ENCODE data around the gene MBOAT1.

Gene MBOAT1

DNA sequence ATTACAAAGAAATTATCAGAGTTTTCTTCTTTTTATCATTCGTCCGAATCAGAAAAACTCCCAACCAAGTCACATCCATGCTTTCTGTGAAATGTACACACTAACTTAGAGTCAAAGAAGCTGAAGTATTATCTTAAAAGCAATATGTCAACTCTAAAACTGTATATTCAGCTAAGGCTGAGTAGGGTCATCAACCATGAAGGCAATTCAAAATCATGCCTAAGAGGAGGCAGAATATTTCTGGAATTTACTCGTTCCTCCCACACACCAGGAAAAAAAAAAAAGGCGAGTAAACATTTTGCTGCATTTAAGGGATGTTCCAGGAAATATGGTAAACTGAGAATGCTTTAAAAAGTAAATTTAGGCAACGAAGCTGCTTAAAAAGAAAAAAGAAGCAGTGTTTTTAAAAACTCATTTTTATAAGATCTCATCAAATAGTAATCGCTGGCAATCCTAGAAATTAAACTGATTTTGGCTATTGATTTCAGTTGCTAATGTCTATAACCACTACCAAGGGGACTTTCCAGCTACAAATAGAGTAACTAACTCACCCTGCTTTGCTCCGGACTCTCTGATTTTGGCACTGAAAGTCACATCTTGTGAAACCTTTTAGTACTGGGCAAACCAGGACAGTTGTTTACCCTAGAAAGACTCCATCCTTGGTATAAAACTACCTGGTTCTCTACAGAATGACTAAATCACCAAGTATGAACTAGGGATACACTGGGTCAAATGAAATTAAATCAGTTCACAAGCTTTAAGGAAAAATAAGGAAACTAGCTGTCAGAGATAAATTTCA, 82.8 kb downstream of the MBOAT1 start:
- no peak for DNase-seq

DNA sequence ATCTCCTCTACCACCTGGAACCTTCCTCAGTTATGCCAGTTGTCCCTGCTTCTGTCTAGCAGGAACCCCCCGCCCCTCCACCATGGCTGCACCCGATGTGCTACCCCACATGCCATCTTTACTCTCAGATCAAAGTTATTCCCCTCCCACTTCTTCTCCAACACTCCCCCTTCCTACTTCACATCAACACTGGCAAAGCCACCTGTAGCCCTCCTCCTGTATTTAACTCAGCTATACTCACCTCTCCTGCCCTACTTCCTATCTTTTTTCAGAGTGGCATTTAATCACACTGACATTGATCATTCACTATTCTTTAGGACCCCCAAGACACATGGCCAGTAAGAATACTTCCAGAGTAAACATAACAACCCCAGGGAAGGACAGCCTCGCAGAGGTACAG, 84.3 kb downstream of the MBOAT1 start:
- DNase-seq, result no peak

DNA sequence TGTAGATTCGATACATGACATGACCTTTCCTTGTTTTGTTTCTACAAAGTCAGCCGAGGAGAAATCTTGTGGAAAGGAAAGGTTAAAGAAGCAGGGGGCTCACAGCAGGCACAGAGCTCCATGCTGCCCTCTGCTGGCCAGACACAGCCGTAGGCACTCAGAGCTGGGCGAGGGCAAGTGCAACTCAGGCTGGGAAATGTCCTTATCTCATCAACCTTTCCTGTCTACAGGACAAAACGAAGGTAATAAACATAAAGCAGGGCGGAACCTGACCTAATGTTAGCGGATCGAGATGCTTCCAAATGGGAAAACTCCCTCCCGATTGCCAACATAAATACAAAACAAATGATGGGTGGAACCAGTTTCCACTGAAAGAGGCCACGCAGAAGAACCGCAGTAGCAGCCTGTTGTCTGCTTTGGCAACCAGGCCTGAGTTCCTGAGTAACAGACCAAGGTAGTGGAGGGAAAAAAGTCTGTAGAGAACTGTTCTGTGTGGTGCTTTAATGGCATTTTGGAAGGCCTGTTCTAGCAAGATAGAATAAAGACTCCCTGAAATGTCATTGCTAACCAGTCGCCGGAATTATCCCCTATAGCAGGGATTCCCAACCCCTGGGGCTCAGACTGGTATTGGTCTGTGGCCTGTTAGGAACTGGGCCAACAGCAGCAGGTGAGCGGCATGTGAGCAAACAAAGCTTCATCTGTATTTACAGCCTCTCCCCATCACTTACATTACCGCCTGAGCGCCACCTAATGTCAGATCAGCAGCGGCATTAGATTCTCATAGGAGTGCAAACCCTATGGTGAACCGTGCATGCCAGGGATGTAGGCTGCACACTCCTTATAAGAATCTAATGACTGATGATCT, 85.2 kb downstream of the MBOAT1 start:
- DNase-seq, result peak; percentile 44

DNA sequence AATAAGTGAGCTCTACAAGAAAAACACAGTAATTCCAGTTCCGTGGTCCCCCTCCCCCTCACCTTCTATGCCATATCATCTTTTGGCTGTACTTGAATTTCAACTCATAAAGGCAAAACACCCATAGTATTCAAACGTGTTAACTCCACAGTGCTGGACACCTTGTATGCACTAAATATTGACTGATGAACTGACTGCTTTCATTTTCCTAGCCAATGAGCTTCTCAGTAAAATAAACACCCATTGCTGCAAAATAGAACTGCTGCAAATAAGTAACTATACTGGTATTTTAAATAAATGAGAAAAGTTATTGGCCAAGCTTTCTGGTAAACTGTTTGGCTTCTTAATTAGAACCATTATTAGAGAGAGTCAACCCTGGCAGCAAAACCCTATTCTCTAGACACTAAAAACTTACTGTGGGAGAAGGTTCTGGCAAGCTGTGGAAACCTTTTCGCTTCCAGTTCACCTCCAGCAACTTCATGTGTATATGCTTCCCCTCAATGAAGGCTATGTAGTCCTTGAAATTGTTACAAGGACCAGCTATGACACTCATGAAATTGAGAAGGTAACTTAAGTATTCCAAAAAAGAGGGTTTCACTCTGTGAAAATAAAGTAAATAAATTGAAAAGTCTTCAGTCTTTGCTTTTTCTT, 86.0 kb downstream of the MBOAT1 start:
- no peak for DNase-seq

DNA sequence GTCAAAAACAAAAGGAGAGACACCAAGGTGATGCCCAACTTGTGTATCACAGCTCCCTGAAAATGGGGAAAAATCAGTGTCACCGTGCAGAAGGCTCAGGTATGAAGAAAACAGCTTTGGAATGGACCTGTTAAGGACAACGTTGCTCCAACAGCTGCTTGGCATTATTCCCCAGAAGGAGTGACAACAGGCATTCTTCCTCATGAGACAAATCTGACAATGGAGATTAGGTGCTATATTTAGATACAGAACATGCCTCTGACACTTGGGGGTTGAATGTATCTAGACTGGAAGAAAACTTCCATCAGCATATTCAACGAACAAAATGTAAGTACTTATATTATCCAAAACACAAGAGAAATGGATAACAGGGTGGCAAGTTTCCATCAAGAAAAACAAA, 87.7 kb downstream of the MBOAT1 start:
- no peak for DNase-seq

DNA sequence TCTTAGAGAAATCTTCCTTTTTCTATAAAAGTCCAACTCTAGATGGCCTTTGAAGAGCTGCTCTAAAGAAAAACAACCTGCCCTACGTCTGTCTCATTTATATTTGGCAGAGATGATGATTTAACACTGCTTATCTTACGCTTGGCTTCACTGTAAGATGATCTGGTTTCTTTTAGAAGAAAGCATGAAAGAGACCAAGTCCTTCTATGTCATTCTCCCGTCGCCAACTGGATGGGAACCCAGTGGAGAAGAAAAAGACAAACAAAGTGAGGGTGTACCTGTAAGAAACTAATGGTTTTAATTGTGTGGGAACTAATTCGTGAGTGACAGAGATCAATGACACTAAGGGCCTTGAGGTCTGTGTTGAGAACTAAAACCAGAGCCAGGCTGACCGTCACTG, 92.8 kb downstream of the MBOAT1 start:
- DNase-seq, result no peak

DNA sequence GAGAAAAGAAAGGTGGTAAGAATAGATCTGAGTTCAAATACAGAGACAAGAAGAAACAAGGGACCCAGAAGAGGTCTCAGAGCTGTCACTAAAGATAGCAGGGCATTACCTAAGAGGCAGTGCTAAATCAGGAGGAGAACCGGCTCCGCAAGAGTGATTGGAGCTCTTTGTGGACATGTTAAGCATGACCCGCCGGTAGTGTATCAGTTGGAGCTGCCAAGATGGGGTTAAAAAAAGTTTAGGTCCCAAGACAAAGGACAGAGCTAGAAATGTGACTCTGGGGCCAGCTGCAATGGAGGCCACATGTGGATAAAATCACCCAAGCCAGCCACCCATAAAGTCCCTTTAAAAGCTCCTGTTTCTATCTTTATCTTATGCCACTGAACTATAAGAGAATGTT, 93.4 kb downstream of the MBOAT1 start:
- DNase-seq, result no peak

DNA sequence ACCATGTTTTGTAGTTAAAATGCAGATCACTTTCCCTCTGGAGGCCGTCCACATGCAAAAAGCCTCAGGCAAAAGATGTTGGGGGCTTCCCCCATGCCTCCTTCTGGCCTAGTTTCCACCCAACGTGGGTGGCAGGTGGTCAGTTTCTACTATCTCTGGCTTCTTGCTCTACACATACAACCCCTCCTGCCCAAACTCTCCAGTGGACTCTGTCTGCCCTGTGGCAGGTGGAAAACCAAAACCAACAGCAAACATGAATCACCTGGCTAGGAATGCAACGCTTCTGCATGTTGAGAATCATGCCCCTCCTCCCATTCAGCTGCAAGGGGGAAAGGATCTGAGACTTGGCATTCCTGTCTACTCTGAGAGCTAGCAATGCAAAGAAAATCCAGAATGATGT, 94.8 kb downstream of the MBOAT1 start:
- no peak for DNase-seq

DNA sequence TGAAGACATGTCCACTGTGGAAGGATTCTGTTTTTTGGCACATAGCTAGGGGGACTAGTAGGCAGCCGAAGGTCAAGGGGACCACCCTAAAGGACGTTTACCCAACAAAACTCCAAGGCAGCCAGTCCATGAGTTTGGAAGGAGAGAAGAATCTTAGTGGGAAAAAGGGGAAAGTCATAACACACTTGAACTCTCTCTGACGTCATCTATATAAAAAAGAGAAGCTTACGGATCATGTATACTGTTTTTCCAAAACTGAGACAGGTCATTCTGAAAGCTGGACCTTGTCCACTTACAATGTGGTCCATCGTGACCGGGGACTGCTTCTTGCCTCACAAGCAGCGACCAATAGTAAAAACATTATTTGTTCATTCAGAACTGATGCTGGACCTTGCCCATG, 95.5 kb downstream of the MBOAT1 start:
- no peak for DNase-seq

DNA sequence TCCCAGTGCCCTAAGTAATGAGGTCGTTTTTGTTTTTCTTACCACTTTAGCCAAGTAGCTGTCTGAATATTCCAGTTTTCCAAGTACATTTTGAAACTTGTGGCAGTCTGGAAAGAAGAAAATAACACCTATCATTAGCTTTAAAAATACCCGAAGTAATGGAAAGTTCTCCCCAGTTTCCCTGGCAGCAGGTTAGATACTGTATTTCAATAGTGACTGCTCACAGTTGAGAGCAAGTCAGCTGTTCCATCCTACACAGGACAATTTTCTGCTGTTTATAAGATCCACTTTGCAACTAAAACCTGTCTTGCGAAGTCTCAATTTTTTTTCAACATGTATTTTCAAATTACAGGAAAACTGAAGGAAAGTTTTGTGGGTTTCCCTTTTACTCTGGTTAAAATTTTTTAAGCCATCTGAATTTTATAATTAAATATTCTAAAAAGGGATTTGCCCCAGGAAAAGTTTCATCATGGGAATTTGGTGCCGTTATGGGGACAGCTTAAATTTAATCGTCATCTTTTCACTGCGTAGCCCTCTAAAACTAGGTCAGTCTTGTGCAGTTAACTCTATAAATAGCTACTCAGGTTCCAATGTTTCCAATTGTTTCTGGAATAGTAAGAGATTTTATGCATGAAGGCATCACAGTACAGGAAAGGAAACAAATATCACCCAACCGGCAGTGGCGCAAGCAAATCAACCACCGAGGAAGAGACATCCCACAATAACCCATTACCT, 96.9 kb downstream of the MBOAT1 start:
- no peak for DNase-seq

DNA sequence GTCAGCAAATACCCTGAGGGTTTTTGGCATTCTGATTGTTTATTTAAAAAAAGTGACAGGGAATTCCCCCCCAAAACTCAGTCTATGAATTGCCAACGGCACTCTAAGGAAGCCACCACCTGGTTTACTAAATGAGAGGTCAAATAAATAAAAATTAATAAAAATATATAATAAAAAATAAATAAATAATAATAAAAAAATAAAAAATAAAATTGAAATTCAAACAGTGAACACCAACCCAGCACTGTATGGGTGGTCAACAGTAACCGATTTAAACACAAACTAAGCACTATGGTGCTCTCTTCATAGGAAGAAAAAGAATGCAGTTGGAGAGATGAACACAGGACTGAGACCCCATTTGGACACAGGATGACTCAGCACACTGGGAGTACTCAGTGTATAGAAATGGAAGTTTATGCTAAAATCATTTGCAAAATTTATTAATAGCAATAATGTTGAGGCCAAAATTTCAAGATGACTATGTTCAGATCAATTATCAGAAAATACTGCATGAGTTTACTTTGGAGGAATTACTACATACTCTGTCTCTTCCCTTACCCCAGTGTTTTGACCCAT, 98.5 kb downstream of the MBOAT1 start:
- DNase-seq, result no peak

DNA sequence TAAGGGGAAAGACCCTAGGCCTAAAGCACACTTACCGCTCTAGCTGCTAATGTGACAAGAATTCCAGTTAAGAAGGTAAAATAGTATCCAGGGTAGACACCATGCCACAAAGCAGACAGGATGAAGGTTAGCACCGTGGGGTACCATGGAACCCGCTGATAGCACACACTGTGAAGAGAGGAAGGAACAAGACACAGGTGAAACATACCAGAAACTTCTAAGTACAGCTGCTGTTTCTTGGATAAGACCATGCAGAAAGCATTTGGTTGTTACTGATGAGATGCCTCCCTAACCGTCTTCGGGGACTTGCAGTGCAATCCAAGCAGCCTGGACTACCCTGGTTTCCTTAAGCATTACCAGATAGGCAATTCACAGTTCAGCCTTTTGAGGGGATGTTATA, 99.4 kb downstream of the MBOAT1 start:
- no peak for DNase-seq

DNA sequence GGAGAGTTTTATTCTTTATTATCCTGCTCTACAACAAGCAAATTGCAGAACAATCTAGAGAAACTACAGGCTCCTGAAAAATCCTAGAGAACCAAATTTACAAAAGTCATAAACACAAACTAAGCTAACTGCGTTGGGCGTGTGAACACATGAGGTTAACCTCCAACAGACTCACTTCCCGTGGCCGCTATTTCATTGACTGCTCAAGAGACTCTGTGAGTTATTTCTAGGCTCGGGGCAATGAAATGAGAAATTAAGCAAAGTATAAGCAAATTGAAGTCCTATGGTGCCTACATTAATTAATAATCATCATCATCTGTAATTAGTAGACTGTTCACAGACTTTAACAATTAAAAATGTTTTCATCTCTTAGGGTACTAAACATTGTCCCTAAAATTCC, 100.0 kb downstream of the MBOAT1 start:
- DNase-seq, result no peak

DNA sequence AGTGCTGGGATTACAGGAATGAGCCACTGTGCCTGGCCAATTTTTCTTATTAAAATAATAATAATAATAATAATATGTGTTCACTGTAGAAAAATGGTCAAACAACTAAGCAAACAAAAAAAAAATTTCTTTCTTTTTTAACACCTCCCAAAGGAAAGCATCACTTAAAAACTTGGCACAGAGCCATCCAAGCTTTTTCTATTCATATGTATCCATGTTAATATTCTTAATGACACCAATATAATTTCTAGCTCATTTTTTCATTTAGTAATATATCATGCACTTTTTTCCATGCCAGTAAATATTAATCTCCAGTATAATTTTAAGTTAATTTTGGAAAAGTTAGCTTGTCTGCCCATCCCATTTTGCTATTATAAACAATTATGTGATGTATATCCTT, 101.8 kb downstream of the MBOAT1 start:
- DNase-seq, result no peak

DNA sequence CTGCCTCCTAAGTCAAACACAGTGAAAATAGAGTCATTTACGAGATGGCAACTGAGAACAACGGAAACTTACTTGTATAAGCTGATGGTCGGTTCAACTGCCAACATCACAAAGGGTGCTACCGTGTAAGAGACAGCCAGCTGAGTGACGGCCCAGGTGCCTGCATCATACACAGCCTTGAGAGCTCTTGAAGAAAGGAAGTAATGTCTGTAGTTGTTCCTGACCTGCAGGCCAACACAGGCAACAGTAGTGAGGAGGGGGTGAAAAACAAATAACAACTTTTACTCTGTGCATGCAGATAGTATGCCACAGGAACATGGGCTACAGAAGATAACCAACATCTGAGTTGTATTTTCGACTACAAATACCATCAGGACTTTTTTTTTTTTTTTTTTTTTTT, 102.7 kb downstream of the MBOAT1 start:
- no peak for DNase-seq

DNA sequence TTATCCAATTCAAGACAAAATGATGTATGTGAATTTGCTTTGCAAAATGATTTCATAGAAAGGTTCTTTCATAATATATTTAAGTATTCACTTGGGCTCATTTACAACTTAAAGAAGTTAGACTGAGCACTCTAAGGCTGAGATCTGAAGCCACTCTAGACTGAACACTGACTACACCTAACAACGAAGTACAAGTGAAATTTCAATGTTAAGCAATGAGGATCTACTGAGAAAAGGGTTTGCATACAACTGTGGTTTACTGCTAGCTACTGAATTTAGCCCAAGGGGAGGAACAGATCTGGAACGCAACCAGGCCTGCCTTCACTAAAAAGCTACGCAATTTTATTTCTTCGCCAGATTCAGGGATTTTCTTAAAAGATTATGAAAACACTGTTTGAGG, 106.4 kb downstream of the MBOAT1 start:
- DNase-seq, result no peak

DNA sequence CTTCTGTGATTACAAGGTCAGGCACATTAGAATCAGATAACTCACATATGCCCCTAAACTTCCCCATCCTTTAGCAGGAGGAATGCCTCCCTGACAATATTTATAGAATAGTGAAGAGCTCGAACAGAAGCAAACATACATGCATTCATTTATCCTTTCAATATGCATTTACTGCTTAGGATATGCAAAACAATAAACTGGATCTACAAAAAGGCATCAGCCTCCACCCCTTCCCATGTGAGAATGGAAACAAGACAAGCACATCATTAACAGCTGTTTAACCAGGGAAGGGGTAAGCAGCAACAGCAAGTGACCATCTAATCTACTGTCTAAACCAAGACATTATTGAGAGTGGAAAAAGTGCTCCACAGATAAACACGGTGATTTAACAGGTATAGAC, 107.6 kb downstream of the MBOAT1 start:
- DNase-seq, result no peak

DNA sequence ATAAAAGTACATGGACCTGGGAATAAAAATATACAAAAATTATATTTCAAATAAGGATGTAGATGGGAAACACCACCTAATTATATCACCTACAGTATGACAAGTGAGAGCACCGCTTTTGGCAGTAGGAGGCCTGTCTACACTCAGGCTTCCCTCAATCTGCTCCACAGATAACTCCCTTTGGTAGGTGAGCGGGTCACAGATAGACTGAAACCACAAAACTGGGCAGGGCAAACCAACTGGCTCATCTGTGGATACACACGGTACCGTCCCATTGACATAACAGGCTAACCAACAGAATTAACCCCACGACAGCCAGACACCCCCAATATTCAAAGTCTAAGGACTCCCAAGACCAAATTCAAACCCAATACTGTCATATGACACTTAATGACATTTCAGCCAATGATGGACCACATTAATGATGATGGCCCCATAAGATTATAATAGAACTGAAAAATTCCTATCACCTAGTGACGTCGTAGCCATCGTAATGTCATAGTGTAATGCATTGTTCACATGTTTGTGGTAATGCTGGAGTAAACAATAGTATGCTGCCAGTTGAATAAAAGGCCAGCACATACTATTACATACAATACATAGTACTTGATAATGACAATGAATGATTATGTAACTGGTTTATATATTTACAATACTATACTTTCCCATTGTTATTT, 109.7 kb downstream of the MBOAT1 start:
- no peak for DNase-seq

DNA sequence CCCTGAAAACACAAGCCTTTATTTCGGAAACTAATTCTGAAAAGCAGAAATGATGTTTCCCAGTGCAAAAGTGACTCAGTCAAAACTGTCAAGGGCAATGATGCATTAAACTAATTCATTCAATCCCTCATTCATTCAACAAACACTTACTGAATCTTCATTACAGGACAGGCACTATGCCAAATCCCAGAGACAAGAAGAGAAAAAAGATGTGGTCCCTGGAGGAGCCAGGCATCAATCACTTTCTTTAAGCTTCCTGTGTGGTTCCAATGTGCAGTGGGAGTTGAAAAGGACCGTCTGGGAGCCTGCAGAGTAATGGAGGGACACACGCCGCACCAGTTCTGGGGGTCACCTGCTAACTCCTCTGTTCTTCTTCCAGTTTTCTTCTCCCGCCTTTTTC, 113.1 kb downstream of the MBOAT1 start:
- no peak for DNase-seq

DNA sequence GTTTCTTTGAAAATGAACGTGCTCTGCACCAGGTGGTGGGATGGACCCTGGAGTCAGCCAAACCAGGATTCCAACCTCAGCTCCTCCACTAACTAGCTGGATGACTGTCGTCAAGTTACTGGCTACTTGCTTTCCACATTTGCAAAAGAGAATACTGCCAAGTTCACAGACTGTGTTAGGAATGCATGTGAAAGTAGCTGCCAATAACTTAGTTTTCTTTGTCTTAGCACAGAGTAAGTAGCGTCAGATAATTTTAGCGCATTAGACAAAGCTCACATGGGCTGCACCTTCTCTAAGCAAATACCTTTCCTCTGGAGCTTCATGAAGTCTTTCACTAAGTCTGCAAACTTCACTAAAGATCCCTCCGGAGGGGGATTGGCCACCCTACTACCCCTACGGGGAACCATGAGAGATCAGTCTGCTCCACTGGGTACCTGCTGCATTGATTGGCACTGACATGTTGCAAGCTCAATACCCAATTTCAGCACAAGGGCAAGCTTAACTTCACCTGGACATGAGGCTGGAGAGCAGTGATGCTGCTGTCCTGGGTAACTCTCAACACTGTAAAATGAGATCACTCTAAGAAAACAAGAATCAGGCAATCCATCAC, 113.9 kb downstream of the MBOAT1 start:
- no peak for DNase-seq

DNA sequence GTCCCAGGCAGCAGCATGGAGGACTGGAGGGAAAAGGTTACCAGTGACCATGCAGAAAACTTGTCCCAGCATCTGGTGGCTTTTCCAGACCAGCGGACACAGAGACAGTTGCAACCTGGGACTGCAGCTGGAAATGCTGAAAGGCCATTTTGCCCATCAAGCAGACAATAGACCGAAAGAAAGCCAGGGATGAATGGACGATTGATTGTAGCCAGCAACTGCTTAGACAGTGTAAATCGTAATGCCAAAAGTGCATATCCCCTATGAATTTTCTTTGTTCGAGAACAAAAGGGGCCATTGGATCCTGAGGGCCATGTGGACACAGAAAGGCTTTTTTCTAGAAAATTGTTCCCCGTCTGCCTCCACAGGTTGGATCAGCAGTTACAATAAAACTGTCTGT, 115.7 kb downstream of the MBOAT1 start:
- DNase-seq, result no peak

DNA sequence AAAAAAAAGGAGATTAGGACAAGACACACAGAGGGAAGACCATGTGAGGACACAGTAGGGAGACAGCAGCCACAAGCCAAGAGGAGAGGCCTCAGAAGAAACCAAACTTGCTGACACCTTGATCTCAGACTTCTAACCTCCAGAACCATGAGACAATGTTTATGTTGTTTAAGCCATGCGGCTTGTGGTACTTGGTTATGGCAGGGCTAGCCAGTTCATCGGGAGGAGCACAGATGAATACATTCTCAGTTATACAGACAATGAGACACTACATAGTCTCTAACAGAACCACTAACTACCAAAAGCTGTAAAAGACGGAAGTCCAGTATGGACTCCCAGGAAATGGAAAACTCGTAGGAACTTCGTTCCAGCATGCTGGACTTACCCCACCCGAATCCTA, 116.8 kb downstream of the MBOAT1 start:
- no peak for DNase-seq

Data from NK-92 treated with Interleukin-12 subunit alpha and Interleukin-12 subunit beta, amount 100 ng/mL, for 24 hours (cell line).